Liver (tissue), 9 donors: ENCODE results near the gene SNX9. TPM values are rescaled to one million over a fixed set of nuclear protein-coding genes. Genes with fewer than 3 reads are reported as not detected.
"Not testable (repeated sequence)": the region's sequence is repeated elsewhere in the genome, so short reads cannot be mapped to it uniquely, and the experiment has no call there.

Source experiments
- DNase-seq: peaks from one replicate; pipeline ENCODE4 v3.0.0-alpha.2; 2017; ENCODE audit warnings: low spot score
- H3K27ac ChIP-seq, 2 donors: one replicate each; pipeline ENCODE4 v1.7.0; 2013; ENCODE audit warnings: inconsistent platforms in 2 of 2, low read length in 2 of 2, control low read depth in 1 of 2, low read depth in 1 of 2, mild to moderate bottlenecking in 1 of 2
- H3K27me3 ChIP-seq, 4 donors: one replicate each; pipeline versions ENCODE4 v1.6.1 to v1.7.0; 2013; ENCODE audit warnings: low read length in 3 of 4, inconsistent platforms in 1 of 4, mild to moderate bottlenecking in 1 of 4, moderate library complexity in 1 of 4; ENCODE audit not compliant: control insufficient read depth in 4 of 4, insufficient read depth in 4 of 4
- H3K36me3 ChIP-seq, 4 donors: one replicate each; pipeline versions ENCODE4 v1.6.1 to v1.7.0; 2013; ENCODE audit warnings: low read length in 3 of 4, mild to moderate bottlenecking in 3 of 4, low read depth in 1 of 4, moderate library complexity in 1 of 4; ENCODE audit not compliant: control insufficient read depth in 4 of 4, insufficient read depth in 3 of 4
- H3K4me1 ChIP-seq, 4 donors: one replicate each; pipeline versions ENCODE4 v1.6.1 to v1.7.0; 2013; ENCODE audit warnings: low read length in 3 of 4, mild to moderate bottlenecking in 3 of 4, moderate library complexity in 1 of 4; ENCODE audit not compliant: control insufficient read depth in 4 of 4, insufficient read depth in 4 of 4
- H3K4me3 ChIP-seq, 3 donors: one replicate each; pipeline versions ENCODE4 v1.6.1 to v1.7.0; 2013; ENCODE audit warnings: low read length in 3 of 3, control low read depth in 1 of 3, low read depth in 1 of 3, mild to moderate bottlenecking in 1 of 3
- H3K9ac ChIP-seq, 2 donors: one replicate each; pipeline ENCODE4 v1.7.0; 2013; ENCODE audit warnings: low read length in 2 of 2, mild to moderate bottlenecking in 2 of 2, moderate library complexity in 2 of 2, control low read depth in 1 of 2, low read depth in 1 of 2
- H3K9me3 ChIP-seq, 4 donors: one replicate each; pipeline versions ENCODE4 v1.6.1 to v1.7.0; 2013; ENCODE audit warnings: low read length in 3 of 4; ENCODE audit not compliant: control insufficient read depth in 4 of 4
- EGR1 ChIP-seq, 2 donors: IDR thresholded peaks; 2 replicates each; pipeline ENCODE4 v1.6.1; 2016 to 2018; ENCODE audit warnings: antibody characterized with exemption in 2 of 2, low read depth in 2 of 2
- FOXA1 ChIP-seq: IDR thresholded peaks from 2 replicates; pipeline ENCODE4 v1.6.1; 2016; ENCODE audit warnings: antibody characterized with exemption
- FOXA2 ChIP-seq: IDR thresholded peaks from 2 replicates; pipeline ENCODE4 v1.6.1; 2016; ENCODE audit warnings: antibody characterized with exemption
- GABPA ChIP-seq, 2 donors: IDR thresholded peaks in 1 of 2; conservative IDR thresholded peaks in 1 of 2; 2 replicates each; pipeline ENCODE4 v1.6.1; 2016; ENCODE audit warnings: antibody characterized with exemption in 2 of 2, mild to moderate bottlenecking in 1 of 2, moderate library complexity in 1 of 2
- HNF4G ChIP-seq: IDR thresholded peaks from 2 replicates; pipeline ENCODE4 v1.6.1; 2016; ENCODE audit warnings: antibody characterized with exemption
- JUND ChIP-seq, 2 donors: IDR thresholded peaks; 2 replicates each; pipeline ENCODE4 v1.6.1; 2016; ENCODE audit warnings: antibody characterized with exemption in 2 of 2
- NR2F2 ChIP-seq: IDR thresholded peaks from 2 replicates; pipeline ENCODE4 v1.6.1; 2016; ENCODE audit warnings: antibody characterized with exemption
- RAD21 ChIP-seq, 2 donors: IDR thresholded peaks; 2 replicates each; pipeline ENCODE4 v1.6.1; 2016; ENCODE audit warnings: antibody characterized with exemption in 2 of 2, mild to moderate bottlenecking in 2 of 2
- RXRA ChIP-seq, 2 donors: IDR thresholded peaks; 2 replicates each; pipeline ENCODE4 v1.6.1; 2017 to 2018; ENCODE audit warnings: antibody characterized with exemption in 2 of 2, mild to moderate bottlenecking in 1 of 2
- TAF1 ChIP-seq: conservative IDR thresholded peaks from 2 replicates; pipeline ENCODE4 v1.6.1; 2016; ENCODE audit warnings: antibody characterized with exemption, mild to moderate bottlenecking
- YY1 ChIP-seq: IDR thresholded peaks from 2 replicates; pipeline ENCODE4 v1.6.1; 2016; ENCODE audit warnings: antibody characterized with exemption, mild to moderate bottlenecking
- WGBS: extraction: QIAGEN DNeasy Blood & Tissue Kit; methylation state at CpG from one replicate; pipeline ENCODE4 v1.1.7; 2013; 5-methylcytosine and 5-hydroxymethylcytosine counted together
- polyA plus RNA-seq, 2 donors: library from polyadenylated mRNA; stranded (reverse) in 1 of 2; unstranded in 1 of 2; fragments of 200-250 nt in 1 of 2; fragments of >200 nt in 1 of 2; fragmentation: Nextera tagmentation in 1 of 2; extraction: Ambion mirVana in 1 of 2; gene quantifications; one replicate each; pipeline versions ENCODE4 v1.2.1 to v1.2.3, GENCODE V29; 2013 to 2015
- total RNA-seq, 2 donors: library from RNA; depleted of rRNA; stranded (reverse); fragments of >200 nt; gene quantifications; one replicate each; pipeline ENCODE4 v1.2.3, GENCODE V29; 2014
- TF ChIP-seq, protein P1 (sequence below): IDR thresholded peaks from 2 replicates; pipeline ENCODE4 v1.6.1; 2016; ENCODE audit warnings: antibody characterized with exemption
- TF ChIP-seq, protein P2 (sequence below): IDR thresholded peaks from 2 replicates; pipeline ENCODE4 v1.6.1; 2016; ENCODE audit warnings: antibody characterized with exemption
- TF ChIP-seq, protein P3 (sequence below): IDR thresholded peaks from 2 replicates; pipeline ENCODE4 v1.6.1; 2016; ENCODE audit warnings: antibody characterized with exemption, mild to moderate bottlenecking
- TF ChIP-seq, protein P4 (sequence below): IDR thresholded peaks from 2 replicates; pipeline ENCODE4 v1.6.1; 2016; ENCODE audit warnings: antibody characterized with exemption
- TF ChIP-seq, protein P5 (sequence below): fragments of 150-350 bp; IDR thresholded peaks from 2 replicates; pipeline ENCODE4 v1.5.1; 2017; ENCODE audit warnings: improper control_type of control experiment, low read depth, low read length; ENCODE audit not compliant: missing input control
- donor health status: healthy.
- donor health status: healthy.
- donor health status: healthy.
- donor health status: healthy.
- donor health status: healthy.

Gene SNX9
- total and polyA plus RNA-seq, 4 donors, result 16.4 to 31.0 (median 22.3) TPM

DNA sequence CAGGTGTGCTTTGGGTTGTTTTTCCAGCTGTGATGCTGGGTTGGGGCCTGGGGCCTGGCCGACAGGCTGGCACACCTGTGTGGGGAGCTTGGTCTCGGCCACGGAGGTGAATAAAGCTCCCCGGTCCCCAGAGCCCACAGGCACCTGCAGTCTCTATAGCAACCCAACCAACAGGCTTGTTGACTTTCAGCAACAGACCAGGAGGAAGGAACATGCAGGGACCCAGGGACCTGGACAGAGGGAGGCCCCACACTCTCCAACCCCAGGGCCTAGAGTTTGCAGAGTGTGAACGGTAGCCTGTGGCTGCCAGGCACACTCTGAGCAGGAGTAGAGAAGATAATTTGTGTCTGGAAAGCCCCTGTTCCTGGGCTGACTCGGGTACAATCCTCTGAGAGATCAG is 144.0 kb downstream of the SNX9 start:
- H3K9me3 ChIP-seq, result no peaks in the 10 kb centered on the region
- no peak for DNase-seq
- H3K9ac ChIP-seq, result no peak overlapping the region
- H3K27ac ChIP-seq, result no peak overlapping the region
- H3K4me1 ChIP-seq, result no peaks in the 10 kb centered on the region
- no peaks in the 10 kb centered on the region for H3K36me3 ChIP-seq
- TF ChIP-seq FOXA2 (no peak), EGR1 (IDR thresholded peaks at IDR 0.05; ENCODE audit: low read depth in 2 of 2) (no peak), TAF1 (no peak), NR2F2 (no peak)
- TF ChIP-seq, protein P1, sequence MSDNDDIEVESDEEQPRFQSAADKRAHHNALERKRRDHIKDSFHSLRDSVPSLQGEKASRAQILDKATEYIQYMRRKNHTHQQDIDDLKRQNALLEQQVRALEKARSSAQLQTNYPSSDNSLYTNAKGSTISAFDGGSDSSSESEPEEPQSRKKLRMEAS, result no peak
- TF ChIP-seq, protein P2, sequence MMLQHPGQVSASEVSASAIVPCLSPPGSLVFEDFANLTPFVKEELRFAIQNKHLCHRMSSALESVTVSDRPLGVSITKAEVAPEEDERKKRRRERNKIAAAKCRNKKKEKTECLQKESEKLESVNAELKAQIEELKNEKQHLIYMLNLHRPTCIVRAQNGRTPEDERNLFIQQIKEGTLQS, result no peak
- no peak overlapping the region for H3K4me3 ChIP-seq
- WGBS, result 75% methylated on average over 6 of the region's 6 CpGs
- no peaks in the 10 kb centered on the region for H3K27me3 ChIP-seq

DNA sequence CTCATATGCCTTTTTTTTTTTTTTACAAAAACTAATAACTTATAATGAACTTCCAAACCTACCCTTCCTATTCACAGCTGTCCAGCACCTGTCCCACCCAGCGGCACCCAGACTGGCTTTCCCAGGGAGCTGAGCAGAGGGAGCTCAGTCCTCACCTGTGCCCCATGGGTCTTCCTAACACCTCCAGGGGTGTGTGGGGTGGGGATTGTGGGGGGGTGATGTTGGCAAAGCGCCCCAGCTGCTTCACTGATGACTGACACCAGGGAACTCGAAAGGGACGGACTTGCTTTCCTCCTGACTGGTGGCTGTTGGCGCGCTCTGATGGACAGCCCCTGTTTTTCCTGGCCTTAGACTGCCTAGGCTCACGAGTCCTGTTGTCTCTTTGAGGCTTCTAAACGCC is 144.4 kb downstream of the SNX9 start:
- Histone ChIP-seq H3K27ac (no peak overlapping the region), H3K27me3 (no peaks in the 10 kb centered on the region), H3K4me1 (no peaks in the 10 kb centered on the region), H3K9ac (no peak overlapping the region), H3K36me3 (no peaks in the 10 kb centered on the region), H3K9me3 (no peaks in the 10 kb centered on the region), H3K4me3 (no peak overlapping the region)
- WGBS, result 85% methylated on average over 8 of the region's 8 CpGs
- TF ChIP-seq NR2F2, result no peak
- no peak for TF ChIP-seq FOXA1
- no peak for TF ChIP-seq RAD21 (IDR thresholded peaks at IDR 0.05)
- TF ChIP-seq RXRA (IDR thresholded peaks at IDR 0.05), result no peak
- no peak for TF ChIP-seq GABPA (IDR thresholded peaks at IDR 0.05 in 1 of 2, conservative IDR thresholded peaks at IDR 0.05 in 1 of 2)
- no peak for TF ChIP-seq YY1
- no peak for TF ChIP-seq JUND (IDR thresholded peaks at IDR 0.05)
- no peak for TF ChIP-seq HNF4G
- TF ChIP-seq TAF1, result no peak
- TF ChIP-seq, protein P3, sequence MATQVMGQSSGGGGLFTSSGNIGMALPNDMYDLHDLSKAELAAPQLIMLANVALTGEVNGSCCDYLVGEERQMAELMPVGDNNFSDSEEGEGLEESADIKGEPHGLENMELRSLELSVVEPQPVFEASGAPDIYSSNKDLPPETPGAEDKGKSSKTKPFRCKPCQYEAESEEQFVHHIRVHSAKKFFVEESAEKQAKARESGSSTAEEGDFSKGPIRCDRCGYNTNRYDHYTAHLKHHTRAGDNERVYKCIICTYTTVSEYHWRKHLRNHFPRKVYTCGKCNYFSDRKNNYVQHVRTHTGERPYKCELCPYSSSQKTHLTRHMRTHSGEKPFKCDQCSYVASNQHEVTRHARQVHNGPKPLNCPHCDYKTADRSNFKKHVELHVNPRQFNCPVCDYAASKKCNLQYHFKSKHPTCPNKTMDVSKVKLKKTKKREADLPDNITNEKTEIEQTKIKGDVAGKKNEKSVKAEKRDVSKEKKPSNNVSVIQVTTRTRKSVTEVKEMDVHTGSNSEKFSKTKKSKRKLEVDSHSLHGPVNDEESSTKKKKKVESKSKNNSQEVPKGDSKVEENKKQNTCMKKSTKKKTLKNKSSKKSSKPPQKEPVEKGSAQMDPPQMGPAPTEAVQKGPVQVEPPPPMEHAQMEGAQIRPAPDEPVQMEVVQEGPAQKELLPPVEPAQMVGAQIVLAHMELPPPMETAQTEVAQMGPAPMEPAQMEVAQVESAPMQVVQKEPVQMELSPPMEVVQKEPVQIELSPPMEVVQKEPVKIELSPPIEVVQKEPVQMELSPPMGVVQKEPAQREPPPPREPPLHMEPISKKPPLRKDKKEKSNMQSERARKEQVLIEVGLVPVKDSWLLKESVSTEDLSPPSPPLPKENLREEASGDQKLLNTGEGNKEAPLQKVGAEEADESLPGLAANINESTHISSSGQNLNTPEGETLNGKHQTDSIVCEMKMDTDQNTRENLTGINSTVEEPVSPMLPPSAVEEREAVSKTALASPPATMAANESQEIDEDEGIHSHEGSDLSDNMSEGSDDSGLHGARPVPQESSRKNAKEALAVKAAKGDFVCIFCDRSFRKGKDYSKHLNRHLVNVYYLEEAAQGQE, result no peak
- TF ChIP-seq, protein P1, result no peak
- TF ChIP-seq, protein P4, sequence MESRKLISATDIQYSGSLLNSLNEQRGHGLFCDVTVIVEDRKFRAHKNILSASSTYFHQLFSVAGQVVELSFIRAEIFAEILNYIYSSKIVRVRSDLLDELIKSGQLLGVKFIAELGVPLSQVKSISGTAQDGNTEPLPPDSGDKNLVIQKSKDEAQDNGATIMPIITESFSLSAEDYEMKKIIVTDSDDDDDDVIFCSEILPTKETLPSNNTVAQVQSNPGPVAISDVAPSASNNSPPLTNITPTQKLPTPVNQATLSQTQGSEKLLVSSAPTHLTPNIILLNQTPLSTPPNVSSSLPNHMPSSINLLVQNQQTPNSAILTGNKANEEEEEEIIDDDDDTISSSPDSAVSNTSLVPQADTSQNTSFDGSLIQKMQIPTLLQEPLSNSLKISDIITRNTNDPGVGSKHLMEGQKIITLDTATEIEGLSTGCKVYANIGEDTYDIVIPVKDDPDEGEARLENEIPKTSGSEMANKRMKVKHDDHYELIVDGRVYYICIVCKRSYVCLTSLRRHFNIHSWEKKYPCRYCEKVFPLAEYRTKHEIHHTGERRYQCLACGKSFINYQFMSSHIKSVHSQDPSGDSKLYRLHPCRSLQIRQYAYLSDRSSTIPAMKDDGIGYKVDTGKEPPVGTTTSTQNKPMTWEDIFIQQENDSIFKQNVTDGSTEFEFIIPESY, result no peak
- TF ChIP-seq, protein P2, result no peak
- TF ChIP-seq, protein P5, sequence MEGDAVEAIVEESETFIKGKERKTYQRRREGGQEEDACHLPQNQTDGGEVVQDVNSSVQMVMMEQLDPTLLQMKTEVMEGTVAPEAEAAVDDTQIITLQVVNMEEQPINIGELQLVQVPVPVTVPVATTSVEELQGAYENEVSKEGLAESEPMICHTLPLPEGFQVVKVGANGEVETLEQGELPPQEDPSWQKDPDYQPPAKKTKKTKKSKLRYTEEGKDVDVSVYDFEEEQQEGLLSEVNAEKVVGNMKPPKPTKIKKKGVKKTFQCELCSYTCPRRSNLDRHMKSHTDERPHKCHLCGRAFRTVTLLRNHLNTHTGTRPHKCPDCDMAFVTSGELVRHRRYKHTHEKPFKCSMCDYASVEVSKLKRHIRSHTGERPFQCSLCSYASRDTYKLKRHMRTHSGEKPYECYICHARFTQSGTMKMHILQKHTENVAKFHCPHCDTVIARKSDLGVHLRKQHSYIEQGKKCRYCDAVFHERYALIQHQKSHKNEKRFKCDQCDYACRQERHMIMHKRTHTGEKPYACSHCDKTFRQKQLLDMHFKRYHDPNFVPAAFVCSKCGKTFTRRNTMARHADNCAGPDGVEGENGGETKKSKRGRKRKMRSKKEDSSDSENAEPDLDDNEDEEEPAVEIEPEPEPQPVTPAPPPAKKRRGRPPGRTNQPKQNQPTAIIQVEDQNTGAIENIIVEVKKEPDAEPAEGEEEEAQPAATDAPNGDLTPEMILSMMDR, result no peak
- TF ChIP-seq EGR1 (IDR thresholded peaks at IDR 0.05; ENCODE audit: low read depth in 2 of 2), result no peak
- no peak for TF ChIP-seq FOXA2
- no peak for DNase-seq

DNA sequence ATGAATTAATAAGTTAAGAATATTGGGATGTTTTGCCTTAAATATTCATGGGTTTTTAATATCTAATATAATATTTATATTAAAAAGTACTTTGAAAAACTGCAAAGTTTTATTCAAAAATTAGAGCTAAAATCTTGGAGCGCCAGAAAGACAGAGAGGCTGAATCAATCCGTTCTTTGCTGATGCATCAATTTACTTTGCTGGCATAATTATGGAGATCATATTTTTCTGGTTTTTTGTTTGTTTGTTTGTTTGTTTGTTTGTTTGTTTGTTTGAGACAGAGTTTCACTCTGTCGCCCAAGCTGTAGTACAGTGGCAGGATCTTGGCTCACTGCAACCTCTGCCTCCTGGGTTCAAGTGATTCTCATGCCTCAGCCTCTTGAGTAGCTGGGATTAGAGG is 149.1 kb downstream of the SNX9 start:
- H3K9ac ChIP-seq, result not testable (repeated sequence)
- 87% methylated on average over 3 of the region's 3 CpGs for WGBS

More for the DNA sequence above, 149.1 kb downstream of the SNX9 start:
- not testable (repeated sequence) for H3K27me3 ChIP-seq, H3K4me3 ChIP-seq, DNase-seq, H3K27ac ChIP-seq, H3K9me3 ChIP-seq, H3K4me1 ChIP-seq, H3K36me3 ChIP-seq
